Prostate gland (tissue), 2 donors: Measurements from ENCODE around the gene ATAD3C. TPM values are rescaled to one million over a fixed set of nuclear protein-coding genes. Genes with fewer than 3 reads are reported as not detected.
"Not testable (repeated sequence)": the region's sequence is repeated elsewhere in the genome, so short reads cannot be mapped to it uniquely, and the experiment has no call there.

Experiments used
- DNase-seq: peaks from one replicate; pipeline ENCODE4 v3.0.0-alpha.2; 2019; ENCODE audit warnings: low spot score
- H3K27ac ChIP-seq, 2 donors: fragments of 200-600 bp; sonication (generic); 2 replicates each; pipeline ENCODE4 v1.5.1; 2017 to 2019
- H3K27me3 ChIP-seq: fragments of 200-600 bp; sonication (generic); replicated peaks from 2 replicates; pipeline ENCODE4 v1.5.1; 2019; ENCODE audit not compliant: insufficient read depth
- H3K36me3 ChIP-seq, 2 donors: fragments of 200-600 bp; sonication (generic); 1 replicate in 1 of 2; 2 replicates in 1 of 2; pipeline versions ENCODE4 v1.5.1 to v1.8.1; 2017 to 2019
- H3K4me1 ChIP-seq: fragments of 200-600 bp; sonication (generic); replicated peaks from 2 replicates; pipeline ENCODE4 v1.5.1; 2019
- H3K4me3 ChIP-seq, 2 donors: fragments of 200-600 bp; sonication (generic); 2 replicates each; pipeline ENCODE4 v1.5.1; 2017 to 2019
- H3K9me3 ChIP-seq: fragments of 200-600 bp; sonication (generic); 2 replicates; pipeline ENCODE4 v1.5.1; 2017
- CTCF ChIP-seq, 4 experiments: fragments of 200-600 bp in 2 of 4; fragments of 450-650 bp in 2 of 4; sonication (generic) in 2 of 4; IDR thresholded peaks; 1 replicate in 3 of 4; 2 replicates in 1 of 4; pipeline ENCODE4 v1.5.1; 2016 to 2019; ENCODE audit warnings: antibody characterized with exemption in 4 of 4, mild to moderate bottlenecking in 2 of 4, moderate library complexity in 2 of 4
- POLR2A ChIP-seq: fragments of 450-650 bp; IDR thresholded peaks from one replicate; pipeline ENCODE4 v1.6.1; 2016; ENCODE audit warnings: antibody characterized with exemption, mild to moderate bottlenecking
- POLR2AphosphoS5 ChIP-seq: sonication (generic); formaldehyde crosslinking; IDR thresholded peaks from one replicate; pipeline ENCODE4 v1.6.1; 2017; ENCODE audit warnings: antibody characterized with exemption
- WGBS: methylation state at CpG from one replicate; pipeline ENCODE4 v1.1.5; 2018; 5-methylcytosine and 5-hydroxymethylcytosine counted together
- intact Hi-C: fragments of 100-400 bp; cut with DNase I; formaldehyde crosslinking; loops from one replicate; pipeline ENCODE4 v1.14.2; 2022
- total RNA-seq, 2 donors: library from RNA; depleted of rRNA; stranded (reverse); fragments of >200 nt; gene quantifications; one replicate each; pipeline ENCODE4 v1.1.0, GENCODE V29; 2016

ATAD3C gene
- total RNA-seq, 2 donors from 2014 or later: 7.3 to 9.9 TPM

GRCh38 chr1:1406821-1407635 is 42.5 kb upstream of the ATAD3C start, which contains the start of gene MRPL20:
MRPL20 (minus strand) TSS chr1:1407293; CDS start chr1:1407217, 76 bp downstream.
- DNase-seq: peak; percentile 91
- peak within 1 kb of the TSS; percentile 77 to 83 for H3K27ac ChIP-seq

GRCh38 chr1:1407636-1408318 is 41.7 kb upstream of the ATAD3C start:
- 12% methylated on average over 37 of the region's 41 CpGs for WGBS
- no peaks in the 10 kb centered on the region for H3K9me3 ChIP-seq

More at GRCh38 chr1:1406821-1407635, 42.5 kb upstream of the ATAD3C start, which contains the start of gene MRPL20:
- no peaks in the 10 kb centered on the region for H3K27me3 ChIP-seq
- peak within 1 kb of the TSS; percentile 96 to 99 for H3K4me3 ChIP-seq
- H3K36me3 ChIP-seq: no peaks in the 10 kb centered on the region
- under 1% methylated on average over 47 of the region's 98 CpGs for WGBS
- intact Hi-C loops: loop anchor here (5.0 kb wide), 1 partner anchor 35 kb away; no protein-coding TSS in a partner anchor
- TF ChIP-seq POLR2AphosphoS5: peak; percentile 99
- TF ChIP-seq CTCF (IDR thresholded peaks at IDR 0.05): peak in 1 of 4 experiments; percentile 18
- peak; percentile 51 for TF ChIP-seq POLR2A
- peaks cover 10% of the 10 kb centered on the region for H3K4me1 ChIP-seq
- no peaks in the 10 kb centered on the region for H3K9me3 ChIP-seq

GRCh38 chr1:1410238-1410637 is 39.3 kb upstream of the ATAD3C start:
- WGBS: 64% methylated on average over 8 of the region's 8 CpGs
- DNase-seq, H3K36me3 ChIP-seq, H3K27ac ChIP-seq, H3K27me3 ChIP-seq, H3K9me3 ChIP-seq, H3K4me1 ChIP-seq, H3K4me3 ChIP-seq, intact Hi-C loops: not testable (repeated sequence)

More at GRCh38 chr1:1407636-1408318, 41.7 kb upstream of the ATAD3C start:
- intact Hi-C loops: loop anchor here (5.0 kb wide), 1 partner anchor 35 kb away; no protein-coding TSS in a partner anchor
- Histone ChIP-seq H3K27ac (peak overlapping the region; percentile 77 to 83), H3K27me3 (no peaks in the 10 kb centered on the region), H3K4me3 (peak overlapping the region; percentile 96 to 99), H3K4me1 (peaks cover 10% of the 10 kb centered on the region), H3K36me3 (no peaks in the 10 kb centered on the region)
- no peak for TF ChIP-seq POLR2A
- TF ChIP-seq CTCF (IDR thresholded peaks at IDR 0.05): no peak
- no peak for TF ChIP-seq POLR2AphosphoS5
- DNase-seq: no peak

GRCh38 chr1:1411626-1412025 is 37.9 kb upstream of the ATAD3C start:
- intact Hi-C loops: no loop called here
- 92% methylated on average over 13 of the region's 13 CpGs for WGBS

GRCh38 chr1:1412311-1412902 is 37.1 kb upstream of the ATAD3C start:
- intact Hi-C loops, H3K9me3 ChIP-seq, H3K36me3 ChIP-seq, DNase-seq, H3K4me3 ChIP-seq, H3K27ac ChIP-seq, H3K27me3 ChIP-seq, H3K4me1 ChIP-seq: not testable (repeated sequence)
- 96% methylated on average over 11 of the region's 11 CpGs for WGBS

More at GRCh38 chr1:1411626-1412025, 37.9 kb upstream of the ATAD3C start:
- no peak for DNase-seq
- H3K9me3 ChIP-seq: no peaks in the 10 kb centered on the region
- H3K4me1 ChIP-seq: no peaks in the 10 kb centered on the region
- H3K4me3 ChIP-seq: no peak overlapping the region
- H3K36me3 ChIP-seq: no peaks in the 10 kb centered on the region
- H3K27me3 ChIP-seq: no peaks in the 10 kb centered on the region
- no peak for TF ChIP-seq POLR2AphosphoS5
- H3K27ac ChIP-seq: no peak overlapping the region

GRCh38 chr1:1415751-1416150 is 33.7 kb upstream of the ATAD3C start:
- intact Hi-C loops: no loop called here
- no peaks in the 10 kb centered on the region for H3K36me3 ChIP-seq
- WGBS: 78% methylated on average over 13 of the region's 13 CpGs
- H3K4me1 ChIP-seq: peaks cover 3% of the 10 kb centered on the region
- no peaks in the 10 kb centered on the region for H3K27me3 ChIP-seq
- H3K27ac ChIP-seq: no peak overlapping the region
- DNase-seq: no peak
- H3K9me3 ChIP-seq: no peaks in the 10 kb centered on the region
- no peak overlapping the region for H3K4me3 ChIP-seq
- TF ChIP-seq POLR2A: no peak
- no peak for TF ChIP-seq POLR2AphosphoS5
- TF ChIP-seq CTCF (IDR thresholded peaks at IDR 0.05): no peak

- DNase-seq: not testable (repeated sequence)
Observed at GRCh38 chr1:1417396-1417795, 32.1 kb upstream of the ATAD3C start.

More at GRCh38 chr1:1417396-1417795, 32.1 kb upstream of the ATAD3C start:
- intact Hi-C loops, H3K9me3 ChIP-seq, H3K36me3 ChIP-seq, H3K27me3 ChIP-seq, H3K4me3 ChIP-seq, H3K4me1 ChIP-seq: not testable (repeated sequence)
- WGBS: 42% methylated on average over 5 of the region's 5 CpGs
- H3K27ac ChIP-seq: peak overlapping the region in 1 of 2 donors; percentile 80
